HG03139 (cell line): ENCODE measurements around the gene ORMDL2.
"Not testable (repeated sequence)": the region's sequence is repeated elsewhere in the genome, so short reads cannot be mapped to it uniquely, and the experiment has no call there.

ENCODE experiments used
- ATAC-seq: cut with Tn5 transposase; IDR thresholded peaks from one replicate; pipeline ENCODE4 v1.9.1; 2021; ENCODE audit not compliant: unreplicated experiment

Gene ORMDL2

GRCh38 chr12:55828357-55828756 lies 10.5 kb downstream of the ORMDL2 start:
- no peak for ATAC-seq

GRCh38 chr12:55829967-55830600 lies 12.2 kb downstream of the ORMDL2 start:
- ATAC-seq, result peak; percentile 21

- no peak for ATAC-seq
Observed at GRCh38 chr12:55830601-55831446, 13.0 kb downstream of the ORMDL2 start.

- no peak for ATAC-seq
Observed at GRCh38 chr12:55831447-55831815, 13.6 kb downstream of the ORMDL2 start.

GRCh38 chr12:55833056-55833455 lies 15.2 kb downstream of the ORMDL2 start:
- ATAC-seq, result no peak

- ATAC-seq, result not testable (repeated sequence)
Observed at GRCh38 chr12:55834400-55834799, 16.6 kb downstream of the ORMDL2 start.

- no peak for ATAC-seq
Observed at GRCh38 chr12:55838361-55838760, 20.5 kb downstream of the ORMDL2 start.

GRCh38 chr12:55839345-55840140 lies 21.7 kb downstream of the ORMDL2 start:
- no peak for ATAC-seq

GRCh38 chr12:55840581-55841351 lies 22.9 kb downstream of the ORMDL2 start:
- no peak for ATAC-seq

GRCh38 chr12:55842681-55843429 lies 25.0 kb downstream of the ORMDL2 start, which contains the start of gene MMP19:
MMP19 (minus strand) TSS chr12:55842936; CDS start chr12:55842830, 106 bp downstream.
- ATAC-seq, result no peak

- no peak for ATAC-seq
Observed at GRCh38 chr12:55843431-55843830, 25.6 kb downstream of the ORMDL2 start.

GRCh38 chr12:55844961-55845360 lies 27.1 kb downstream of the ORMDL2 start:
- ATAC-seq, result no peak

- no peak for ATAC-seq
Observed at GRCh38 chr12:55845361-55845760, 27.5 kb downstream of the ORMDL2 start.

GRCh38 chr12:55845785-55846496 lies 28.1 kb downstream of the ORMDL2 start:
- ATAC-seq, result no peak

GRCh38 chr12:55847033-55847432 lies 29.2 kb downstream of the ORMDL2 start:
- ATAC-seq, result no peak

- ATAC-seq, result no peak
Observed at GRCh38 chr12:55847603-55848291, 29.9 kb downstream of the ORMDL2 start.

- ATAC-seq, result no peak
Observed at GRCh38 chr12:55849616-55850343, 31.9 kb downstream of the ORMDL2 start.

- no peak for ATAC-seq
Observed at GRCh38 chr12:55850401-55850800, 32.6 kb downstream of the ORMDL2 start.
